Activated CD8-positive, alpha-beta T cell treated with anti-CD3 and anti-CD28 coated beads for 36 hours (primary cell): ENCODE data around the gene SND1. TPM values are rescaled to one million over a fixed set of nuclear protein-coding genes. Genes with fewer than 3 reads are reported as not detected.

Source experiments
- ATAC-seq: fragments of 200-7000 bp; cut with Tn5 transposase; one replicate; pipeline ENCODE4 v1.10.0; 2021; ENCODE audit warnings: mild to moderate bottlenecking, moderate library complexity
- CTCF ChIA-PET: fragments of 350-600 bp; sonication (Branson Sonifier 250); formaldehyde crosslinking; loops from one replicate; lab custom pipeline; 2021; ENCODE audit warnings: antibody characterized with exemption; lab: Charles Lee
- POLR2A ChIA-PET: fragments of 350-600 bp; sonication (Branson Sonifier 250); formaldehyde crosslinking; loops from one replicate; lab custom pipeline; 2021; ENCODE audit warnings: antibody characterized with exemption; lab: Charles Lee
- DNase-seq: peaks from one replicate; pipeline ENCODE4 v3.0.0-alpha.2; 2020
- H3K27ac Mint-ChIP-seq: one replicate; pipeline ENCODE4 v1.8.0; 2021; ENCODE audit warnings: mild to moderate bottlenecking, mixed read lengths
- H3K27me3 Mint-ChIP-seq: one replicate; pipeline ENCODE4 v1.8.0; 2021; ENCODE audit warnings: mixed read lengths
- H3K36me3 Mint-ChIP-seq: one replicate; pipeline ENCODE4 v1.8.0; 2021; ENCODE audit warnings: low read depth, mixed read lengths
- H3K4me1 Mint-ChIP-seq: one replicate; pipeline ENCODE4 v1.8.0; 2021; ENCODE audit warnings: low read depth, mixed read lengths
- H3K4me3 Mint-ChIP-seq: one replicate; pipeline ENCODE4 v1.8.0; 2021; ENCODE audit warnings: mild to moderate bottlenecking, moderate library complexity, mixed read lengths
- H3K9me3 Mint-ChIP-seq: one replicate; pipeline ENCODE4 v1.8.0; 2021; ENCODE audit warnings: mixed read lengths
- intact Hi-C: fragments of 100-400 bp; cut with micrococcal nuclease; formaldehyde crosslinking; loops from one replicate; pipeline ENCODE4 v1.10.0; 2022
- total RNA-seq, 2 experiments: library from RNA; stranded (reverse); gene quantifications; one replicate each; pipeline ENCODE4 v1.2.3, GENCODE V29; 2021
- TF ChIP-seq, protein P1 (sequence below): fragments of 200-600 bp; IDR thresholded peaks from one replicate; pipeline ENCODE4 v1.8.0; 2022; ENCODE audit warnings: antibody characterized with exemption, mild to moderate bottlenecking

The SND1 gene
- total RNA-seq, 2 experiments from 2014 or later = 206 to 208 TPM

DNA sequence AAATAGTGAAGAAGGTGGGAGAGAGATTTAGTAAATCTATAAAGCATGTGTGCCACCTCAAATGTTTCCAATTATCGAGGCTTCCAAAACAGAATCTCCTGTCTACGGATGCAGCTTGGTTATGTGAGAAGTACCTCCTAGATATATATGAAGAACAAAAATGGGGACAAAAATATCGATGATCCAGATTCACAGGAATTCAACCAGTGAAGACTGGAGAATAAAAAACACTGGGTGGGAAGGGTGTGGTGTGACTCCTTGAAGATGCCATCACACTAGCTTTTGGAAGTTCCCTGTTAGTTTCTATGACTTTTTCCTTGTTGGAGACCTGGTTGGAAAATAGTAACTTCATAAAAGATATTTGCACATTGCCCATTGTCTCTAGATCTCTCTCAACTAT, 226.8 kb downstream of the SND1 start:
- Mint-ChIP-seq H3K36me3 (peaks cover 8% of the 10 kb centered on the region), H3K9me3 (no peaks in the 10 kb centered on the region), H3K4me1 (peaks cover 21% of the 10 kb centered on the region), H3K4me3 (no peak overlapping the region), H3K27me3 (no peaks in the 10 kb centered on the region), H3K27ac (no peak overlapping the region)
- intact Hi-C loops = no loop called here
- TF ChIP-seq, protein P1, sequence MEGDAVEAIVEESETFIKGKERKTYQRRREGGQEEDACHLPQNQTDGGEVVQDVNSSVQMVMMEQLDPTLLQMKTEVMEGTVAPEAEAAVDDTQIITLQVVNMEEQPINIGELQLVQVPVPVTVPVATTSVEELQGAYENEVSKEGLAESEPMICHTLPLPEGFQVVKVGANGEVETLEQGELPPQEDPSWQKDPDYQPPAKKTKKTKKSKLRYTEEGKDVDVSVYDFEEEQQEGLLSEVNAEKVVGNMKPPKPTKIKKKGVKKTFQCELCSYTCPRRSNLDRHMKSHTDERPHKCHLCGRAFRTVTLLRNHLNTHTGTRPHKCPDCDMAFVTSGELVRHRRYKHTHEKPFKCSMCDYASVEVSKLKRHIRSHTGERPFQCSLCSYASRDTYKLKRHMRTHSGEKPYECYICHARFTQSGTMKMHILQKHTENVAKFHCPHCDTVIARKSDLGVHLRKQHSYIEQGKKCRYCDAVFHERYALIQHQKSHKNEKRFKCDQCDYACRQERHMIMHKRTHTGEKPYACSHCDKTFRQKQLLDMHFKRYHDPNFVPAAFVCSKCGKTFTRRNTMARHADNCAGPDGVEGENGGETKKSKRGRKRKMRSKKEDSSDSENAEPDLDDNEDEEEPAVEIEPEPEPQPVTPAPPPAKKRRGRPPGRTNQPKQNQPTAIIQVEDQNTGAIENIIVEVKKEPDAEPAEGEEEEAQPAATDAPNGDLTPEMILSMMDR = no peak
- ChIA-PET POLR2A (no interaction called here), CTCF (no interaction called here)
- ATAC-seq = no peak
- no peak for DNase-seq

DNA sequence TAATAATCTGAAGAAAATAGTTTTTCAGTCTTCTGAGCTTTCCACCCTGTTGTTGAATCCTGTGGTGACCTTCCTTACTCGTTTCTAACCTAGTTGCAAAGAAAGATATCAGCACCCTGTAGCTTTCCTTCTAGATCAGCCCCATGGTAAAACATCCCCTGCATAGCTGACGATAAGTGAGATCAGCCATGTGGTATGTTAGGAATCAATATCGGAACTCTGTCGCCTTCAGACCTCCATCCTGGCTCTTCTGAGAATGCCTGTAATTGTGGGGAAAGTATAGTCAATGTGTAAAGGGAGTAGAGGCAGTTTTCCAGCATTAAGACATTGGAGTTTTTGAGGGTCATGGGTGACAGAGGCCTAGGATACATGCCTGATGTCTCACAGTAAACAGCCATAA, 227.4 kb downstream of the SND1 start:
- H3K27me3 Mint-ChIP-seq = no peaks in the 10 kb centered on the region
- H3K9me3 Mint-ChIP-seq = no peaks in the 10 kb centered on the region
- no peak for DNase-seq
- POLR2A ChIA-PET = no interaction called here
- no peak overlapping the region for H3K27ac Mint-ChIP-seq
- H3K36me3 Mint-ChIP-seq = peaks cover 7% of the 10 kb centered on the region
- no peak overlapping the region for H3K4me3 Mint-ChIP-seq
- no peak for ATAC-seq
- TF ChIP-seq, protein P1 = no peak
- CTCF ChIA-PET = no interaction called here
- intact Hi-C loops = no loop called here
- peaks cover 14% of the 10 kb centered on the region for H3K4me1 Mint-ChIP-seq

GRCh38 chr7:127879942-127880341, 227.9 kb downstream of the SND1 start:
- no peak for DNase-seq
- Mint-ChIP-seq H3K4me1 (peaks cover 13% of the 10 kb centered on the region), H3K27me3 (no peaks in the 10 kb centered on the region), H3K36me3 (peaks cover 10% of the 10 kb centered on the region), H3K27ac (no peak overlapping the region), H3K4me3 (no peak overlapping the region), H3K9me3 (no peaks in the 10 kb centered on the region)
- no peak for ATAC-seq
- intact Hi-C loops = no loop called here
- TF ChIP-seq, protein P1 = no peak
- POLR2A ChIA-PET = interaction anchor here (0.5 kb wide), 1 partner anchor 115 kb away, joined by 3 read pairs; no protein-coding TSS in a partner anchor
- CTCF ChIA-PET = no interaction called here

- ChIA-PET POLR2A (interaction anchor here (0.5 kb wide), 1 partner anchor 114 kb away, joined by 3 read pairs; no protein-coding TSS in a partner anchor), CTCF (interaction anchor here (1.5 kb wide), 1 partner anchor 8 kb away, joined by 3 read pairs; no protein-coding TSS in a partner anchor)
- Mint-ChIP-seq H3K27ac (no peak overlapping the region), H3K36me3 (peaks cover 14% of the 10 kb centered on the region), H3K4me3 (no peak overlapping the region), H3K4me1 (peaks cover 13% of the 10 kb centered on the region), H3K27me3 (no peaks in the 10 kb centered on the region), H3K9me3 (no peaks in the 10 kb centered on the region)
- TF ChIP-seq, protein P1 = no peak
- intact Hi-C loops = no loop called here
- DNase-seq = no peak
- no peak for ATAC-seq
These were observed 228.5 kb downstream of the SND1 start for GRCh38 chr7:127880454-127880853.

DNA sequence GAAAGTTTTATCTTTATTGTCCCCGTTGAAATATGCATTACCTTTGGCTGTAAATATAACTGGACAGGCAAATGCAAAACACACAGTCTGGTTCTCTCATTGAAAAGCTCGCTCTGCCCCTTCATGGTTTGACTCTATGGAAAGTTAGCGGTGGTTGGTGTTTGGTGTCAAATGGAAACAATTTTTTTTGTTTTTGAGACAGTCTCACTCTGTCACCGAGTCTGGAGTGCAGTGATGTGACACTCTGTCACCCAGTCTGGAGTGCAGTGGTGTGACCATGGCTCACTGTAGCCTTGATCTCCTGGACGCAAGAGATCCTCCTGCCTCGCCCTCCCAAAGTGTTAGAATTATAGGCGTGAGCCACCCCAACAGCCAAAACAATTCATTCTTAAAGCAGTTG, 229.6 kb downstream of the SND1 start:
- Mint-ChIP-seq H3K27ac (no peak overlapping the region), H3K4me3 (no peak overlapping the region)
- ATAC-seq = no peak

More for the DNA sequence above, 229.6 kb downstream of the SND1 start:
- H3K36me3 Mint-ChIP-seq = peaks cover 16% of the 10 kb centered on the region
- ChIA-PET POLR2A (no interaction called here), CTCF (interaction anchor here (1.5 kb wide), 1 partner anchor 9 kb away, joined by 3 read pairs; no protein-coding TSS in a partner anchor)
- H3K9me3 Mint-ChIP-seq = no peaks in the 10 kb centered on the region
- no peak for DNase-seq
- peaks cover 13% of the 10 kb centered on the region for H3K4me1 Mint-ChIP-seq
- H3K27me3 Mint-ChIP-seq = no peaks in the 10 kb centered on the region
- intact Hi-C loops = no loop called here
- TF ChIP-seq, protein P1 = no peak
